Measurements from ENCODE around the gene JADE1.

JADE1 gene

DNA sequence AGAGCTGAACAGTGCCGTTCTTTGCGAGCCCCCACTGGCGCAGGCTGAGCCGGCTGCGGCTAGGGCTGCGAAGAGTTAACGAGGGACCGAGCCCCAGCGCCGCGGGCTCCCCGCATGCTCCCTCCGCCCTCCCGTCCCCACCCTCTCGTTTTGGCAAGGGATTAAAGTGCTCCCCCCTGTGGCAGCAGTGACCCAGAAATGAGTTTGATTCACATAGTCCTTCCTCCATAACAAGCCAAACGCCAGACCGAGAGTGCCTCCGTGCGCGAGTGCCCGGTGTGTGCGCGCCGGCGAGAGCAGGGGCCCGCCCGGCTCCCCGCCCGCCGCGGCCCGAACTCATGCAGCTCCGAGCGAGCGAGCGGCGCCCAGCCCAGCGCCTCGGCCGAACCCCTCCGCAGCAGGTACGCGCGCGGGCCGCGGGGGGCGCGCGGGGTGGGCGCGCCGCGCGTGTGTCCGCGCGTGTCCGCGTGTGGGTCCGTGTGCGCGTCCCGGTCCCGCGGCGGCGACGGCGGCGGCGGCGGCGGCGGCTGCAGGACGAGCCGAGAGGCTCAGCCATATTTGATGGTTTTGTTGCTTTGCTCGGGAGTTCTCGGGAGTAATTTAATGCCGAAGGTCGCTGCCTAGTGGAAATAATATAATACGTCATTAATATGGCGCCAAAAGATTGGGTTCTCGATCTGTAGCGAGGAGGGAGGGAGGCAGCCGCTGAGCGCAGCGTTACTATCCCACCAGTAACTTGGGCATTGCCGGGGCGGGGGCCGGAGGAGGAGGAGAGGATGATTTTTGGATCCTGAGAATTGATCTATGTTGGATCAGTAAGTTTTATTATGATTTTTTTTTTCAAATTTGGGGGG is at the start of gene JADE1:
Gene JADE1 (plus strand): TSS at position 224 of the 854 bp plus-strand sequence. CDS start 22,059 bp downstream, outside the sequence.
- DNase-seq (ENCODE audit: low spot score), result peak; percentile 94

DNA sequence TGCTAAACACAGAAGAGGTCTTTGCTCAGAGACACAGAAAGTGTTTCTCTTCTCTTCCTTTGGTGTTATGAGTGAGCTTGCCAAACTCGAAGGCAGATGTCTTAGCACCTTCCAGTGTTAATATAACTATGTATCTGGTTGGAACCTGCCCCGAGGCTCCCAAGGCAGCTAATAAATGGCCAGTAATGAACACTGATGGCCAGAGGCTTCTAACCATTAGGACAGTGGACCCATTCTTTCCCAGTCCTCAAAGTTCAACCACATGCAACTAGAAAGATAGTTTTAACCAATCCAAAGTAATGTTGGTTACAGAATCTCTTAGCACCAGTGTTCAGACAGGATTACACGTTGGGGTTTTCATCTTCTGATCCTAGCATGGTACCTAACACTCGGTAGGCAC is 42.7 kb upstream of the JADE1 start:
- no peak for DNase-seq (ENCODE audit: low spot score)

DNA sequence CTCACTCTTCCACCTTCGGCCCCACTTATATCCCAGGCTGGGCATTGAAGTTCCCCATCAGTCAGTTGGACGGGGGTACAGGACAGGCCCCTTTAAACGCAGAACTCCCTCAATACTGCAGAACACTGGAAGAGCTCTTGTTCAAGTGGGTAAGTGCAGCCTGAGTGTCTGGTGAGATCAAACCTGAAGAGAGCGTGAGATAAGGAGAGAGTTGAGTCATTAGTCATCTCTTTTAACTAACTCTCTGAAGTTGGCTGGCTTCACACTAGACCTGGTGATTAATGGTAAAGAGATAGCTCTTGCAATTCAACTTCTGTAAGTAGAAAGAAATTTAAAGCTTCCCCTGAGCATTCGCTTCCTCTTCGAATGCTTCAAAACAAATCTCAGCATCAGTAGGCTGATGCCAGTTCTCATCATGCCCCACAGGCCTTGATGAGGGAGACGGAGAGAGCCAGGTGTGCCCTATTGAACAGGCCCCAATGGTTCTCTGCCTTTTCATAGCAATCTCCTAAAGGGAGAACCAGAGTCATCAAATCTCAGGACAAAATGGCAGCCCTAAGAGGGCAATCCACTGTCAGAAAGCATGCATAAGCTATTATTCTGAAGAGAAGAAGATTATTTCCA is 41.0 kb upstream of the JADE1 start:
- no peak for DNase-seq (ENCODE audit: low spot score)

DNA sequence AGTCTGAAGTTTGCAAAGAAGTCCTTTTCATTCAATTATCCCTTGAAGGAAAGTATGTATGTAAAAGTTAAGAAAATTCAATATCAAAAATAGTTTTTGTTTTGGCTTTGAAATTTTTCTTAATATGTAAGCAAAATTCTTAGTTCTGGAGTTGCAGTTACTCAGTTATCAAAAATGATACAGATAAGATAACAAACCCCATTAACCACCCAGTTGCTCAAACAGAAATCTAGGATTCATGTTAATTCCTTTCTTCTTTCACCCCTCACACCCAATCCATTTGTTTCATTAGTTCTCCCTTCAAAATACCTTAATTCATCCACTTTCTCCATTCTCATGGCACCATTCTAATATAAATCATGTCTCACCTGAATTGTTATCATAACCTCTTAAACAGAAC is 40.5 kb upstream of the JADE1 start:
- DNase-seq (ENCODE audit: low spot score), result no peak

DNA sequence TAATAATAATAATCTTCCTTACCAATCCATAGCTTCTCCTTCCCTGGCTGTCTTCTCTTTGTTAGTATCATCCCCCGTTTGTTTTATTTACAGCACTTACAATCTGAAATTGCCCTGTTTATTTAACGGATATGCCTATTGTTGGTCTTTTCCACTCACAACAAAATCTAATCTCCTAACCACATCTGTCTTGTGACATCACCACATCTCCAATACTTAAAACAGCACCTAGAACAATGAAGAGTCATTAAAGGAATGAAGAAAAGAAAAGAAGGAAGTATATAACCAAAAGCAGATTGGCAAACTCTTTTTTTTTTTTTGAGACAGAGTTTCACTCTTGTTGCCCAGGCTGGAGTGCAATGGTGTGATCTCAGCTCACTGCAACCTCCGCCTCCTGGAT is 38.7 kb upstream of the JADE1 start:
- no peak for DNase-seq (ENCODE audit: low spot score)

DNA sequence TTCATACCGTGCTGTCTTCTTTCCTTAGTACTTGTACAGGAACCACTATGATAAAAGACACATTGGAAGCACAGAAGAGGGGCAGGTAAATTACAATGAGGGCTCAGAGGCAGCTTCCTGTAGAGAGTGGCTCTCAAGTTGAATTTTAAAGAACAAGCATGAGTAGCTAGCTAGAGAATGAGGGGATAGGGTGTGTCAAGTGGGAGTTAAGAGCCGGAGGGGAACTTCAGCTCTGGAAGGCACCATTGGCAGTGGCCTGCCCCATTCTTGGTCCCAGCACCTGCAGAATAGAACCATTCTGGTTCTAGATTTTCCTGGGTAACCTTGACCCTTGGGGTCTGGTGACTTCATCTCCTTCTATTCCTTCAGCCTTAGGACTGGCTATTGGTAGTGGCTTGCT is 34.0 kb upstream of the JADE1 start:
- DNase-seq (ENCODE audit: low spot score), result no peak

DNA sequence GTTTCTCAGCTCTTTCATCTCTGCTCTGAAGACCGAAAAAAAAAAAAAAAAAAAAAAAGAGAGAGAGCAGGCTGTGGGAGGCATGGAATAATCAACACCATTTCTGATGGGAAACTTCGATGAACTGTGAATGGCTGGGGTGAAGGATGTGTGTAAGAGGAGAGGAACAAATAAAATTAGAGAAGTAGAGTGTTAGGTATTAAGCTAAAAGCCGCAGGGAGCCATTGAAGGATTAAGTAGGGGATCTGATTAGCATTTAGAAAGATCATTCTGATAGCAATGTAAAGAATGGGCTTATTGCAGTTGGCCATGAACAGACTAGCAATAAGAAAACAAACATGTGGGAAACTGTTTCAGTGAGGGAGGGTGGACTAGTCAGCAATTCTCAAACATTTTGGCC is 33.6 kb upstream of the JADE1 start:
- DNase-seq (ENCODE audit: low spot score), result no peak

DNA sequence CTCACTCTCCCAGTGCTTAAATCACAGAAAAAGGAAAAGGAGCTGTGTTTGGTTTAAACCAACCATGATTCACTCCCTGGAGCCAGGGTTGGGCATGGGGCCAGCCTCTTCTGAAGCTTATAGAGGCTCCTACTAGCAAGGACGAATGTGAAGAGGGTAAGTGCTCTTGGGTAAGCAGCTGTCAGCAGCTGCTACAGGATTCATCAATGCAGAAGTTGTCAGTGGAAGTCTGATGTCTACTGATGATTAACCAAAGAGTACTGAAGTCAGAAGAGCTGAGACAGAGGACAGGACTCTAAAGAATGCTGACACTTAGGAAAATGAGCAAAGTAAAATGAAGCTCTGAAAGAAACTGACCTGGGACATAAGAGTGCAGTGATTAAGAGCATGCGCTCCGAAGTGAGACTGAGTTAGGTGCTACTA is 32.7 kb upstream of the JADE1 start:
- peak; percentile 83 for DNase-seq (ENCODE audit: low spot score)

DNA sequence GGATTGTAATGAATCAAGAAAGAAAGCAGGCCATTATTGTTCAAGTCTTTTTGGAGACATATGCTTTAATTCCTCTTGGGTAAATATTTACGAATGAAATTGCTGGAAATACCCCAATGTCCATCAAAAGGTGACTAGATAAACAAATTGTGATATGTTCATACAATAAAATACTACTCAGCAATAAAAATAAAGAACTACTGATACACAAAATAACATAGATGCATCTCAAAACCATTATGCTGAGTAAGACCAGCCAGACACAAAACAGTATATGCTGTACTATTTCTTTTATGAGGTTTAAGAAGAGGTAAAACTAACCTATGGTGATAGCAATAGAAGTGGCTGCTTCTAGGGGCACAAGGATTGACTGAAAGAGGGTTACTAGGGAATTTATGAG is 28.8 kb upstream of the JADE1 start:
- DNase-seq (ENCODE audit: low spot score), result no peak

DNA sequence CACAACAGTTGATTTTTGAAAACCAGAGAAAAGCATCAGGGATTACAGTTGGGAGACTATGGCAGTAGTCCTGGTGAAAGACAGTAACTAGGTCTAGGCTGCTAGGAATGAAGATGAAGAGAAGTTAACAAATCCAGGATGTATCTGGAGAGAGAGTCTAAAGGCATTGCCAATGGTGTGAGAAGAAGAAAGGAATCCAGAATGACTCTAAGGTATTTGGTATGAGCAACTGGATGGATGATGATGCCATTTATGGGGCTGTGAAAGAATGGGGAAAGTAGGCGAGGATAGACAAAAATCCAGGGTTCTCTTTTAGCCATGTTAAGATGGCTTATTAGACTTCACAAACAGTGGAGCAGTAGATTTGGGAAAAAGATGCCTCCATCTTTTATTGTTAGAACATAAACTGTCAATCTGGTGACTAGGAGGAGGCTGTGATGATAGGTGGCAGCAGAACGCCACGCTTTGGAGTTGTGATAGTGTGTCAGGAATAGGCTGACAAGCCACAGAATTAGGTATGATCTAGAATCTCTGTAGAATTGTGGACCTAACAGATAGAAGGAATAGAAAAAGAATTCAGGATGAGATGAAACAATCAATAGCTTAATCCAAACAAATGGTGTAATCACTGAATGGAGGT is 27.3 kb upstream of the JADE1 start:
- peak; percentile 67 for DNase-seq (ENCODE audit: low spot score)

DNA sequence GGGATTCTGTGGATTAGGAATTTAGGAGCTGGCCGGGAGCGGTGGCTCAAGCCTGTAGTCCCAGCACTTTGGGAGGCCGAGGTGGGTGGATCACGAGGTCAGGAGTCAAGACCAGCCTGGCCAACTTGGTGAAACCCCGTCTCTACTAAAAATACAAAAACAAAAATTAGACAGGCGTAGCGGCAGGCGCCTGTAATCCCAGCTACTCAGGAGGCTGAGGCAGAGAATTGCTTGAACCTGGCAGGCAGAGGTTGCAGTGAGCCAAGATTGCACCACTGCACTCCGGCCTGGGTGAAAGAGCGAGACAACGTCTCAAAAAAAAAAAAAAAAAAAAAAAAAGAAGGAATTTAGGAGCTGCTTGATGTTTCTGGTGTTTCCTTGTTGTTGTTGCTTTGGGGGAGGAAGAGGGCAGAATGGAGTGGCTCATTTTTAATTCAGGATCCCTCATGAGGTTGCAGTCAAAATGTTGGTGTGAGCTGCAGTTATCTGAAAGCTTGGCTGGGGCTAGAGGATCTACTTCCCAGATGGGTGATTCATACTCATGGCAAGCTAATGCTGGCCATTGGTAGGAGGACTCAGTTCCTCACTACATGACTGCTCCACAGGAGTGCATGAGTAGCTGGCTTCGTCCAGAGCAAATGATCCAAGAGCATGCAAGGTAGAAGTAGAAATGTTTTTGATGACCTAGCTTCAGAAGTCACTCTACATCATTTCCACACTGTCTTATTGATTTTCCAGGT is 26.5 kb upstream of the JADE1 start:
- DNase-seq (ENCODE audit: low spot score), result peak; percentile 66

DNA sequence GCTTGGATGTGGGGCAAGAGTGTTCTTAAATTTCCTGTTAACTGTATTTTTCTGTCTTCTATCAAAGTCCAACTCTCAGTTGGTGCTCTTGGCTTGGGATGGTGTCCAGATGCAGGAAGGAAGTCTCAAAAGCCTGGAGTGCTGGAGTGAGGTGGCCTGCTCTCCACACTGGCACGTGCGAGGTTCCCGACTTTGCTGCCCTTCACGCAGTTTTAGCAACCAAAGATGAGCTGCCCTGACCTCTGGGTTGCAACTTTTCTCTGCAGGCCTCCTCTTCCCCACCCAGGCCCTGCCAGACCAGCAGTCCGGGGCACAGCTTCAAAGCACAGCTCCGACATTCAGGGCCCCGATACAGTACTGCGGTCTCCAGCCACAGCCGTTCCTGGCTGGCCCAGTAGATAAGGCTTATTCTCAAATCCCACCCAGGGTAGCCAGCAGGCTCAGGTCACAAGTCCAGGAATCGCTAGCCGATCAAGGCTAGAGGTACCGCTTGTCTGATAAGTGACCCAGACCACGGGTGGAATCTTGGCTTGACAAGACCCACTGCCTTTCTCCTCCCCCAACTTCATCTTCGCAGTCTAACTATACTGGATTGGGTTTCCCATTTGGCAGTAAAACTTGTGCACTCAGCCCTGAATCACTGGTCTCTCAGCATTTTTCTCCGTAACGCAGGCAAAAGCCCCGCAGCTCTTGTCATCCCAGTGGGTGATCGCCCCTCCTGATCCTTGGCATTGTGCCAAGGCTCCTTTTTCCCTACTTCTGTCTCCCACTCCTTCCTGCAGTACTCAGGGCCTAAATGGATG is 21.8 kb upstream of the JADE1 start:
- no peak for DNase-seq (ENCODE audit: low spot score)

DNA sequence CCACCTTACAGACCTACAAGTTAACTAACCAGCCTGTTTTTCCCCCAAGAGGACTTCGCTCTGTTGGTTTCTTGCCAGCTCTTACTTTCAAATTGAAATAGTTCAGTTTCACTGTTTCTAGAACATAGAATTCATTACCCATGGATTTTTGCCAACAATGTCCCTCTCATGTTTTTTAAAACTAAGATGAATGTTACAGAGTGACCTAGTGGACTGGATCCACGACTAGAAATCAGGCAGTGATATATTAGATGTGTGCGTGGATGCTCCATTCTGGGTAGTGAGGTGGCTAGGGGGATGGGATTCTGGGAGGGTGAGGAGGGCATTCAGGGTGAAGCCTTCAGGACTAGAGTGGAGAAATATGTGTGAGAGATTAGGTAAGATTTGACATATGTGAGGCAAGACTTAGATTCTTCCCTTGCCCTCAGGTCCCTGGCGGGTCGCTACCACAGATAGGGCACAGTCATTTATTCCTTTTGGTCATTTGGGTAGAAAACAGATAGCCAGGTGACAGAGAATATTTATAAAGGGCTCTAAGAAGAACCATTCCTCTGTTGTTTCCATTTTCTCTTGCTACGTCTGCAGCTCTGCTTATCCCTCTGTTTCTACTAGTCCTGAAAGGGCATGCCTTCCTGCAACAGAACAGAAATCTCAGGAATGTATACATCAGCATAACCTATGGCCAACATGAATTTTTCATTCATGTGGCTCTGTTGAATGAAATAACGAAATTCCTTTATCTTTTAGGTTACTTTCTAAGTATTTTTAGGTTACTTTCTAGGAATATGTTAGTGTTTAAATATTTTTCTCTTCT is 15.4 kb upstream of the JADE1 start:
- DNase-seq (ENCODE audit: low spot score), result no peak

DNA sequence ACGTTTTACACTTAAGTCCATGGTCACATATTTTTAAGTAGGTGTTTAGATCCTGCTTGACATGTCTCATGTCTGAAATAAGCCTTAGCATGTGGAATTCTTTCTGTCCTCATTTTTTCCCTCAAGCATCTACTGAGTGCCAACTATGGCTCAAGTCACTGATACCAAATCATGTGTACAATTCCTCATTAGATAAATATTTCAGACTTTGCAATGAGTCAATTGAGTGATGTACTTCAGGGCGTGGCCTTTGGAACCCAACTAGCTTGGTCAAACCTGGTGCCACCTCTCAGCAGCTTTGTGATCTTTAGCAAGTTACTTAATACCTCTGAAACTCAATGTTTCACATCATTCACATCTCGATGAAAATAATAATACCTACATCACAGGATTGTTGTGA is 12.6 kb upstream of the JADE1 start:
- DNase-seq (ENCODE audit: low spot score), result peak; percentile 14

DNA sequence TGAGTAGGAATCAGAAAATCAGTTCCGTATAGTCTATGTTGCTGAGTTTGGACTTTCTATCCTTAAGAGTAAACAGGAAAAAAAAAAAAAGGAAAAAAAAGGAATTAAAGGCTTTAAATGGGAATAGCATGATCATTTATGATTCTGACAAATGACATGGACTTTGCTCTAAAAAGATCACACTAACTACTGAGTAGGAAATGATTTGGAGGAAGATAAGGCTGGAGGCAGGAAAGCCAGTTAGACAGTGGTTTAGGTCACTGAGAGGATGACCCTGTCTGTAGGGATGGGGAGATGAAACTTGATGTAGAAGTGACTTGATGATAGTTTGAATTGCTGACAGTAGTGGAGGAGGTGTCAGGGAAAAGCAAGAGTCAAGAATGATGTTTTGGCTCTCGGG is 9.2 kb upstream of the JADE1 start:
- DNase-seq (ENCODE audit: low spot score), result no peak

DNA sequence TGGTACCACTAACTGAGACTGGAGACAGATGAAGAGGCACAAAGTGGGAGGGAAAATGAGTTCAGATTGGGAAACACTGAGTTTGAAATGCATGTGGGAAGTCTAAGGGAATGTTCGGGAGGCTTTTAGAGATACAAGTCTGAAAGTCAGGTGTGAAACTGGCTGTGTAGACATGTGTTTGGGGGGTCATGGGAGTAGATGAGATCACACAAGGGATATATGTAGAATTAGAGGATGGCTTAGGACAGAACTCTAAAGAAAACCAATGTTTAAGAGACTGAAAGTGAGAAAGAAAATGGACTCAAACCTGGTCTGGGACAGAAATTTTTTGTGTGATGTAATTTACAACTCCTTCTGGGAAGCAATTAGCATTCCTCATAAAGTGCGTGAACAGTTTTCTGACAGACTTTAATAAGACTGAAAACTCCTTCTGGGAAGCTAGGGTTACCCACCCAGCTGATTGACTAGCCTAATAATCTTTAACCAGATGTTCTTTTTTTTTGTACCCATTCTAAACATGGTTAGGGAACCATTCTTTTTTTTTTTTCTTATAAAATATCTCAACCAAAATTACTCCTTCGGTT is 8.7 kb upstream of the JADE1 start:
- no peak for DNase-seq (ENCODE audit: low spot score)

DNA sequence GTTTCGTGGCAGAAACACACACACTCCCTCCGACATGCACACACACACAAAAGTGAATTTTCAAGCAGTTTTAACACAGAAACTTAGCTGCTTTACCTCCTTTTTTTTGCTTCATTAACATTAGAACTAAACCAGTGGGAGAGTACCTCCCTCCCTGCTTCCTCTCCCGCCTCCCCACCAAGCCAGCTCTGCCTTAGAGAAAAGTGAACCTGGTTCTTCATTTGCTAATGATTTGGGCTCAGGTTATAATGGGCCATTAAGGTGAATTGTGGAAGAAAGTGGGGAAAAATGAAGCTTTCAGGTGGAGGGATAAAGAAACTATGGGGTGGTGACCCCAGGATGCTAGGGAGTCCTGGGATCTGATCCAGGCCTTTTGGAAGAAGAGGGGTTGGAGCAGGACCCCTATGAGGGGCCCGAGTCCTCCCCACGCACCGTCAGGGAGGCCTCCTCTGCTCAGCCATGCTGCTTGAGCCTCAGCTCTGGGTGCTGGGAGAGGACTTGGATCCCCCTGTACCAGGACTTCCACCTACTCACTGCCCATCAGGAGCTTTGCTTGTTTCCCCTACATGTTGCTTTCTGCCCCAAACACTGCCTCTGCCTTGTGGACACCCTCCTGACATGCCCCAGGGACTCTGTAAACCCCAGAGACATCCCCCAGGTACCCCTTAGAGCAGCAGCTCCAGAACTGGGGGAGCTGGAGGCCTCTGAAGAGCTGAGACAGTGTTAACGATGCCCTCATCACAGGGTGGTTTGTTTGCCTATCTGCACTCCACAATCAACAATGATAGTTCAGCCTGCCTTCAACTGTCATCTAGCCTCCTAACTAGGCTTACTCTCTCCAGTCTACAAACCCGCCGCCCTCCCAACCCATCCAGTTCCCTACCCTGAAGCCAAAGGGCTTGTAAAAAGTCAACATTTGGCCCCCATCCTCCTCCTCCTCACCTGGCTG is 6.5 kb upstream of the JADE1 start:
- no peak for DNase-seq (ENCODE audit: low spot score)

DNA sequence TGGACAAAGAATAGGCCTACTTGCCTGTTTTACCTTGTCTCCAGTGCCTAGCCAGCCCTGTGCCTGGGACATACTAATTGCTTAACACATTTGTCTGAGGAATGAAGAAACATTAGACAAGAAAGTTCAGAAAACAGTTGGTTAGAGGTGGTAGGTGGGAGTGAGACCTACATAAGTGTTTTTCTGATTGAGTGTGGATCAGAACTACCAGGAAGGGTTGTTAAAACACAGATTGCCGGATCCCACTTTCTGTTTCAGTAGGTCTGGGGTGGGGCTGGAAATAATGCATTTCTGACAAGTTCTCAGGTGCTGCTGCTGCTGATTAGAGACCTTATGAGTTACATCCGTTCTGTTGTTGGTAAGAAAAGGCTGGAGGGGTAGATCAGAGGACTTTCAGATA is 5.7 kb upstream of the JADE1 start:
- DNase-seq (ENCODE audit: low spot score), result no peak

DNA sequence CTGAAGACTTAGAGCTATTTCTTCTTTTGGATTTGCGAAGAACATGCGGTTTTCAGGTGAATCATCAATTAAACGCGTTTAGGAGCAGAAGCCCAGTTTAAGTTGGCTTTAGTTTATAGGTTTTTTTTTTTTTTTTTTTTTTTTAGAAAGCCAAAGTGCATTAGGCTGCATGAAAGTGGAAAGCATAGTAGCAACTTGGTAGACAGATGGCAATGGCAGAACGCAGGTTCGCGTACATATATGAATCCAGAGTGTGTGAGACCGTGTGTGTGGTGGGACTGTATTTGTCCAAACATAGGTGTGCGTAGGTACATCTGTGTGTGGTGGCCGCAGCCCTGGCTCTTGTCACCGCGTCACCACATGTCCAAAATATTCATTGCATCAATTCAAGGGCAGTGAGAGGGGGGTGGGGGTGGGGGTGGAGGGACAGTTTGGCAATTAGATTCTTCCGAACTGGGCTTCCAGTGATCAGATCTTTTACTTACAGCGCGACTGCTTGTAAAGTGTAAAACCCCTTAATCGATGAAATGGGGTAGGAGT is 901 bp downstream of the JADE1 start:
- peak; percentile 18 for DNase-seq (ENCODE audit: low spot score)

Measured in AG20443 (cell line).